ENCODE results near the gene KIF1A.

KIF1A gene

GRCh38 chr2:240796543-240797499, 23.2 kb downstream of the KIF1A start:
- Histone ChIP-seq H3K27me3 (ENCODE audit: insufficient read depth, low read length) (no peaks in the 10 kb centered on the region), H3K36me3 (ENCODE audit: insufficient read depth, low read length) (peaks cover 61% of the 10 kb centered on the region), H3K4me3 (ENCODE audit: low read length) (no peak overlapping the region), H3K27ac (ENCODE audit: low read depth, low read length) (no peak overlapping the region), H3K9me3 (ENCODE audit: insufficient read depth, low read depth, low read length) (no peaks in the 10 kb centered on the region; the same call in 1 of the 2 replicates), H3K9ac (ENCODE audit: low read depth, low read length) (no peak overlapping the region), H3K4me1 (ENCODE audit: insufficient read depth, low read length) (peaks cover 5% of the 10 kb centered on the region; the same call in 1 of the 2 replicates)
- 93% methylated on average over 19 of the region's 19 CpGs for WGBS

DNA sequence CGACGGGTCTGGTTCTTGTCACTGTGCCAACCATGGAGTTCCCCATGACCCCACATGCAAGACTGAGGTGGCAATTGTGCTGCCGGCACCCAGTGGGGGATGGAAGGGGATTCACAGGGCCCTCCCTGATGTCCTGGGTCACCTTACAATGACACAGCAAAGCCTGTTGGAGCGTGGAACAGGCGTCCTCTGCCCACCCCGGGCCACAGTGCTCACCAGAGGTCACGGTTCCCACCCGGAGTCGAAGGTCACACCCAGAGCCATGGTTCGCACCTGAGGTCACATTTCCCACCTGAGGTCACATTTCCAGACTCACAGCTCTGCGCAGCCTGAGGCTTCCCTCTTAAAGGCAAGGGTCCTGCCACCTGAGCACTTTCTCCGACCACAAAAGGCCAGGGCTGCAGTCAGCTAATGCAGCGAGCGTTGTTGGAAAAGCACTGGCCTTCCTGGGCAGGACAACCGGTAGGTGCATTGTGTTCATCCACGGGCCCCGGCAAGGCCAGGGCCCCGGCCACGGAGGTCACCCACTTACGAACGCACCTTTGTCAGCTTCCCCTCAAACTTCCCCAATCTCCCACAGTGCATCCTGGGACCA, 24.0 kb downstream of the KIF1A start:
- 96% methylated on average over 21 of the region's 21 CpGs for WGBS
- no peak overlapping the region for H3K9ac ChIP-seq (ENCODE audit: low read depth, low read length)
- no peaks in the 10 kb centered on the region for H3K27me3 ChIP-seq (ENCODE audit: insufficient read depth, low read length)

DNA sequence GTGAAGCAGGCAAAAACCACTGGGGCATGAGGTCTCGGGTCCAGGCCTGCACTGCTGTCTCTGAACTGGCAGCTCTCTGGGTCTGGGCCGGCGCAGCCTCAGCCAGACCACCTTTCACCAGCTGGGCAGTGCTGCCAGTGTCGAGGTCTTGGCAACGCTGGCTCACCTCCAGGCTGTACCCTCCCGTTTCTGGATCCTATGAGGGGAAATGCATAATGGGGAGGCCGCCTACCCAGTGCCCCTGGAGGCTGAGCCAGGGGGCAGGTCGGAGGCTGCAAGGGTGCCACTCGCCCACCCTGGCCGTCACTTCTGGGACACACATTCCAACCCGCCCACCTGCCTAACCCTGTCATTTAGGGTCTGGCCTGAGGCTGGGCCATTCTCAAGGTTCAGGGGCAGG, 24.6 kb downstream of the KIF1A start:
- Histone ChIP-seq H3K9me3 (ENCODE audit: insufficient read depth, low read depth, low read length) (no peaks in the 10 kb centered on the region), H3K4me1 (ENCODE audit: insufficient read depth, low read length) (peaks cover 2% of the 10 kb centered on the region; the same call in 1 of the 2 replicates), H3K4me3 (ENCODE audit: low read length) (no peak overlapping the region), H3K36me3 (ENCODE audit: insufficient read depth, low read length) (peaks cover 61% of the 10 kb centered on the region), H3K27me3 (ENCODE audit: insufficient read depth, low read length) (no peaks in the 10 kb centered on the region), H3K9ac (ENCODE audit: low read depth, low read length) (no peak overlapping the region), H3K27ac (ENCODE audit: low read depth, low read length) (no peak overlapping the region)
- WGBS = 94% methylated on average over 11 of the region's 11 CpGs

More for the DNA sequence above, 24.0 kb downstream of the KIF1A start:
- H3K27ac ChIP-seq (ENCODE audit: low read depth, low read length) = no peak overlapping the region
- peaks cover 5% of the 10 kb centered on the region; the same call in 1 of the 2 replicates for H3K4me1 ChIP-seq (ENCODE audit: insufficient read depth, low read length)
- H3K36me3 ChIP-seq (ENCODE audit: insufficient read depth, low read length) = peaks cover 61% of the 10 kb centered on the region
- H3K9me3 ChIP-seq (ENCODE audit: insufficient read depth, low read depth, low read length) = no peaks in the 10 kb centered on the region
- no peak overlapping the region for H3K4me3 ChIP-seq (ENCODE audit: low read length)

DNA sequence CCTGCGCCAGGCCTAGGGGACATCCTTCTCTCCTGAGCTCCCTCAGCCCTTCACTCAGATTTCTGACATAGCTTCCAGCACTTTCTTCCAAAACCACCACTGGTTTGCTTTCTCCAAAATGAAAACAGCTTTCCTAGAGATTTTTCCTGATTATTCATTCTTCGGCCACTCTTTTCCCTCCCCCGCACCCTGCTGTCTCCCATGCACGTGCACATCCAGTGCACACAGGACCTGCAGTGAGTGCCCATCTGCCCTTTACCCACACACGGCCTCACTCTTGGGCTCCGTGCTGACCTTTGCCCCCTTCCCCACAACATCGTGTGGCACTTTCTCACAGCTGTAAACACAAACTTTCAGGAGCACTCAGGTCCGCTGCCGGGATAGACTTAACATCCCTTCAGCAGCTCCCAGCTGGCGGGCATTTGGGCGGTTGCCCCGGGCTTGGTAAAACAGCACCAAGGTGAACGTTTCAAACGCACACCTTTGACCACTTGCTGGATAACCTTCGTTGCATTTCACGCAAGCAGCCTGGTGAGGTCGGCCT, 25.8 kb downstream of the KIF1A start:
- no peak overlapping the region; the same call in 1 of the 2 replicates for H3K9ac ChIP-seq (ENCODE audit: low read depth, low read length)
- no peak overlapping the region for H3K27ac ChIP-seq (ENCODE audit: low read depth, low read length)
- no peak overlapping the region for H3K4me3 ChIP-seq (ENCODE audit: low read length)
- H3K27me3 ChIP-seq (ENCODE audit: insufficient read depth, low read length) = no peaks in the 10 kb centered on the region
- no peaks in the 10 kb centered on the region; the same call in 1 of the 2 replicates for H3K4me1 ChIP-seq (ENCODE audit: insufficient read depth, low read length)
- H3K9me3 ChIP-seq (ENCODE audit: insufficient read depth, low read depth, low read length) = no peaks in the 10 kb centered on the region
- peaks cover 61% of the 10 kb centered on the region for H3K36me3 ChIP-seq (ENCODE audit: insufficient read depth, low read length)
- WGBS = 92% methylated on average over 17 of the region's 17 CpGs

- Histone ChIP-seq H3K9me3 (ENCODE audit: insufficient read depth, low read depth, low read length) (no peaks in the 10 kb centered on the region), H3K4me1 (ENCODE audit: insufficient read depth, low read length) (no peaks in the 10 kb centered on the region; the same call in 1 of the 2 replicates), H3K27ac (ENCODE audit: low read depth, low read length) (no peak overlapping the region), H3K4me3 (ENCODE audit: low read length) (no peak overlapping the region), H3K27me3 (ENCODE audit: insufficient read depth, low read length) (no peaks in the 10 kb centered on the region), H3K9ac (ENCODE audit: low read depth, low read length) (no peak overlapping the region), H3K36me3 (ENCODE audit: insufficient read depth, low read length) (peaks cover 64% of the 10 kb centered on the region)
- 96% methylated on average over 20 of the region's 21 CpGs for WGBS
Observed at GRCh38 chr2:240793313-240794177, 26.5 kb downstream of the KIF1A start.

DNA sequence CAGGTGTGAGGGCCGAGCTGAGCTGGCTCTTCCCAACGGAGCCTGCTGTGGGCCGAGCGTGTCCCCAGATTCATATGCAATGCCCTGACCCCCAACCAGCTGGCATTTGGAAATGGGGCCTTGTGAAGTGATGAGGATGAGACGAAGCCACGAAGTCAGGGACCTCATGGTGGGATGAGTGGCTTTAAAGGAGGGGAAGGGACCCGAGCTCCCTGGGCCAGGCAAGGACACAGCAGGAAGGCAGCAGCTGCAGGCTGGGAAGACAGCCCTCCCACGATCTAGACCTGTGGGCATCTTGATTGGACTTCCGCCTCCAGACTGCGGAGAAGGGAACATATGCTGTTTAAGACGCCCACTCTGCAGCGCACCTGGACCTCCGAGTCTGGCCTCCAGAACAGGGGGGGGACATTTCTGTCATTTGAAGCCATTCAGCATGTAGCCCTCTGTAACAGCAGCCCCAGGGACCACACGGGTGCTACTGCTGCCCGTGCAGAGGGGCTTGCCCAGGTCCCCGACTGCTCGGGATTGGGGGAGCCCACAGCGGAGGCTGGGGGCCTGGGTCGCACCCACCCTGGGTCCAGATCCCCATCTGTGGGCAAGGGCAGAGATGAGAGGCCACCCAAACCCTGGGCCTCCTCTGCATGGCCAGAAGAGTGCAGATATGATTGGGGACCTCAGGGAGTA, 27.2 kb downstream of the KIF1A start:
- H3K27me3 ChIP-seq (ENCODE audit: insufficient read depth, low read length) = no peaks in the 10 kb centered on the region
- no peak overlapping the region for H3K4me3 ChIP-seq (ENCODE audit: low read length)
- no peaks in the 10 kb centered on the region for H3K9me3 ChIP-seq (ENCODE audit: insufficient read depth, low read depth, low read length)
- H3K27ac ChIP-seq (ENCODE audit: low read depth, low read length) = 0 out of 2 replicates have a peak overlapping the region, but pooled peaks have one; percentile 10
- H3K9ac ChIP-seq (ENCODE audit: low read depth, low read length) = no peak overlapping the region
- H3K4me1 ChIP-seq (ENCODE audit: insufficient read depth, low read length) = no peaks in the 10 kb centered on the region; the same call in 1 of the 2 replicates
- peaks cover 64% of the 10 kb centered on the region for H3K36me3 ChIP-seq (ENCODE audit: insufficient read depth, low read length)
- 85% methylated on average over 19 of the region's 19 CpGs for WGBS

GRCh38 chr2:240791821-240792628, 28.0 kb downstream of the KIF1A start:
- Histone ChIP-seq H3K4me3 (ENCODE audit: low read length) (no peak overlapping the region), H3K9me3 (ENCODE audit: insufficient read depth, low read depth, low read length) (no peaks in the 10 kb centered on the region), H3K36me3 (ENCODE audit: insufficient read depth, low read length) (peaks cover 64% of the 10 kb centered on the region), H3K4me1 (ENCODE audit: insufficient read depth, low read length) (no peaks in the 10 kb centered on the region; the same call in 1 of the 2 replicates), H3K27ac (ENCODE audit: low read depth, low read length) (no peak overlapping the region), H3K27me3 (ENCODE audit: insufficient read depth, low read length) (no peaks in the 10 kb centered on the region), H3K9ac (ENCODE audit: low read depth, low read length) (no peak overlapping the region)
- 86% methylated on average over 15 of the region's 15 CpGs for WGBS

DNA sequence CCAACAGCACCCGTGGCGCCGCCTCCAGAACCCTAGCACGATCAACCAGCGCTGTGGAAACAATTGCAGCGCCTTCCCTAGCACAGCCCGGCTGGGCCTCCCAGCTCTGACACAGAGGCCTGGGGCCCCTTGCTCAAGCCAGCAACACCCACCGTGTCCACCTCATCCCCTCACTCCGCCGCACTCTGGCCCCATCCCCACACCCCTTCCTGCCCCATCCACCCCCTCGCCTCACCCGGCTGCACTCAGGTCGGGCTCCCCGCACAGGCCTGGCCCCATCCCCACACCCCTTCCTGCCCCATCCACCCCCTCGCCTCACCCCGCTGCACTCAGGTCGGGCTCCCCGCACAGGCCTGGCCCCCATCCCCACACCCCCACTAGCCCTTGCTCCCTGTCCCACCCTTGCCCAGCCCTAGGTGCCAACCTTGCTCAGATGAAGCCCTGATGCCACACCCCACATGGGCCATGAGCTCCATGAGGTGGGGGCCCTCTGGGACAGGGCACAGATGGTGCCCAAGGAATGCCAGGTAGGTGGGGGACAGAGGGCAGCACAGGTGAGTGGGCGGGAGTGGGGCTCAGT, 28.7 kb downstream of the KIF1A start:
- H3K36me3 ChIP-seq (ENCODE audit: insufficient read depth, low read length) = peaks cover 64% of the 10 kb centered on the region
- no peak overlapping the region for H3K9ac ChIP-seq (ENCODE audit: low read depth, low read length)
- H3K9me3 ChIP-seq (ENCODE audit: insufficient read depth, low read depth, low read length) = no peaks in the 10 kb centered on the region
- WGBS = 97% methylated on average over 19 of the region's 19 CpGs
- H3K4me1 ChIP-seq (ENCODE audit: insufficient read depth, low read length) = no peaks in the 10 kb centered on the region; the same call in 1 of the 2 replicates
- no peak overlapping the region for H3K4me3 ChIP-seq (ENCODE audit: low read length)
- no peaks in the 10 kb centered on the region for H3K27me3 ChIP-seq (ENCODE audit: insufficient read depth, low read length)
- H3K27ac ChIP-seq (ENCODE audit: low read depth, low read length) = no peak overlapping the region

DNA sequence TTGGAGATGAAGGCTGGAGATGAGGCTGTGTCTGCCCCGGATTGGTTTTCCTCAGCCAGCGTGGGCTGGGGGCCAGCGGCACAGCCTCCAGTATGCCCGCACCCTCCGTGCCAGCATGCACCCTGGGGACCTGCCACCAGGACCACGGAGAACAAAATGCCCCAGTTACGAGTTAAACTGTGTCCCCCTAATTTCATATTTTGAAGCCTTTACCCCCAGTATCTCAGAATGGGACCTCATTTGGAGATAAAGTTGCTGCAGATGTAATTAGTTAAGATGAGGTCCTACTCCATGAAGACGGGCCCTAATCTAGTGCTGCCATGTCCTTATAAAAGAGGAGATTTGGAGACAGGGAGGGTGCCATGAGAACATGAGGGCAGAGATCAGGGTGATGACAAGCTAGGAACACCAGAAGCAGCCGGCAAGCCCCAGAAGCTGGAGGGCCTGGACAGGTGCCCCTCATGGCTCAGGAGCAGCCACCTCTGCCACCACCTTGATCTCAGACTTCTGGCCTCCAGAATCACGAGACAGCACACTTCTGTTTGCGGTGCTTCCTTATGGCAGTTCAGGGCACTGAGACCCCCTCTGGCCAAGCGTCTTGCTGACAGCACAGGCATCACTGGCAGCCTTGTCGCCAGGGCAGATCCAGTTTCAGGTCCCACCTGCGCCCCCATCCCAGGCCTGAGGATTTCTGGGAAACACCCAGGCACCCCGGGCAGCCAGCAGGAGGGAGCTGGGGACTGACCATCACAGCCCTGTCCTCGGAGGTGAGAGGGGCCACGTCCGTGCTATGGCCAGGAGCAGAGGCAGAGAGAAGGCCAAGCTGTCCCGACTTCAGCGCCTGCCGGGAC, 29.4 kb downstream of the KIF1A start:
- no peak overlapping the region for H3K27ac ChIP-seq (ENCODE audit: low read depth, low read length)
- no peaks in the 10 kb centered on the region for H3K27me3 ChIP-seq (ENCODE audit: insufficient read depth, low read length)
- no peak overlapping the region for H3K4me3 ChIP-seq (ENCODE audit: low read length)
- peaks cover 64% of the 10 kb centered on the region for H3K36me3 ChIP-seq (ENCODE audit: insufficient read depth, low read length)
- H3K9ac ChIP-seq (ENCODE audit: low read depth, low read length) = no peak overlapping the region
- no peaks in the 10 kb centered on the region for H3K9me3 ChIP-seq (ENCODE audit: insufficient read depth, low read depth, low read length)
- H3K4me1 ChIP-seq (ENCODE audit: insufficient read depth, low read length) = no peaks in the 10 kb centered on the region; the same call in 1 of the 2 replicates
- WGBS = 94% methylated on average over 21 of the region's 21 CpGs

All from HUES64 (cell line).